Hepatocyte (in vitro differentiated cells): ENCODE data around the gene NEK1.
A peak's percentile ranks its signal among the peaks of the same experiment; 100 is the strongest.

Experiments used
- EZH2 ChIP-seq: fragments of 200-600 bp; sonication (generic); IDR thresholded peaks from 2 replicates; pipeline ENCODE4 v1.6.1; 2016; ENCODE audit warnings: antibody characterized with exemption, mild to moderate bottlenecking, borderline replicate concordance
- EZH2phosphoT487 ChIP-seq: fragments of 200-600 bp; sonication (generic); IDR thresholded peaks from one replicate; pipeline ENCODE4 v1.6.1; 2018; ENCODE audit warnings: antibody characterized with exemption, mild to moderate bottlenecking, low read depth, moderate library complexity; ENCODE audit not compliant: unreplicated experiment, severe bottlenecking
- TF ChIP-seq, protein P1 (sequence below): fragments of 200-600 bp; sonication (generic); IDR thresholded peaks from 2 replicates; pipeline ENCODE4 v1.5.1; 2016; ENCODE audit warnings: antibody characterized with exemption, mild to moderate bottlenecking; ENCODE audit not compliant: poor library complexity

DNA sequence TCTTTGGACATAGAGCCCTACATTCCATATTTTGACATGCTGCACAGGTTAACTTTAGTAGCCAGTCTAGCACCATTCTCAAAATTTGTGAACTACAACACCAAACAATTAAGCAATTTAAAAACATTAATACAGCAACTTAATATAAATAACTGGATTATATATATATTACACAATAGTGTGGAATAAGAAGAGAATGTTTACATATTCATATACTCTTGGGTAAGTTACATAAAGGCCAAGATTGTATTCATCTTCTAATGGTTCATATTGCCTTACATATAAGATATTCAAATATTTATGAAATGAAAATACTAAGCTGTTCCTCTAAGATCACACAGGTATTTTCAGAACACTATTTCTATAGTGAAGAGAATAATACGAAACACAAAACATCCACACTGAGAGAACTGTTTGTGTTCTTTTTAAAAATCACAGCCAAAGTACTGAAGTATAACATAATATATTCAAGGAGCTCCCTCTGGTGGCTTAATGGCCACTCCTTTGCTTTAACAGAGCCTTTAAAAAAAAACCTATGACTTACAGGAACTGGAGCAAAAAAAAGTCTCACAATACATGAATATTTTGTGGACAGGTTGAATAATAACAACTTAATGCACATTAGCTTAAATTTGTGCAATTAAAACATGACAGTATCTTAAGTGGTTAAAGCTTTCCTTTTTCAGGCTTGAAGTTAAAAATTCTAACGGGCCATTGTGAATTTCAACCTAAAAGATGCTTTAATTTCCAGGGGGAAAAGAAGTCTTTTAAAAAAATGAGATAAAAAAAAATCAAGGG lies 46.2 kb downstream of the NEK1 start:
- TF ChIP-seq, protein P1, sequence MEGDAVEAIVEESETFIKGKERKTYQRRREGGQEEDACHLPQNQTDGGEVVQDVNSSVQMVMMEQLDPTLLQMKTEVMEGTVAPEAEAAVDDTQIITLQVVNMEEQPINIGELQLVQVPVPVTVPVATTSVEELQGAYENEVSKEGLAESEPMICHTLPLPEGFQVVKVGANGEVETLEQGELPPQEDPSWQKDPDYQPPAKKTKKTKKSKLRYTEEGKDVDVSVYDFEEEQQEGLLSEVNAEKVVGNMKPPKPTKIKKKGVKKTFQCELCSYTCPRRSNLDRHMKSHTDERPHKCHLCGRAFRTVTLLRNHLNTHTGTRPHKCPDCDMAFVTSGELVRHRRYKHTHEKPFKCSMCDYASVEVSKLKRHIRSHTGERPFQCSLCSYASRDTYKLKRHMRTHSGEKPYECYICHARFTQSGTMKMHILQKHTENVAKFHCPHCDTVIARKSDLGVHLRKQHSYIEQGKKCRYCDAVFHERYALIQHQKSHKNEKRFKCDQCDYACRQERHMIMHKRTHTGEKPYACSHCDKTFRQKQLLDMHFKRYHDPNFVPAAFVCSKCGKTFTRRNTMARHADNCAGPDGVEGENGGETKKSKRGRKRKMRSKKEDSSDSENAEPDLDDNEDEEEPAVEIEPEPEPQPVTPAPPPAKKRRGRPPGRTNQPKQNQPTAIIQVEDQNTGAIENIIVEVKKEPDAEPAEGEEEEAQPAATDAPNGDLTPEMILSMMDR = peak; percentile 77
- TF ChIP-seq EZH2phosphoT487 = no peak
- TF ChIP-seq EZH2 = no peak
